HG03521 (cell line): Measurements from ENCODE around the gene AFAP1L1.

ENCODE experiments used
- ATAC-seq: cut with Tn5 transposase; IDR thresholded peaks from one replicate; pipeline ENCODE4 v1.9.1; 2021; ENCODE audit warnings: mild to moderate bottlenecking, moderate library complexity; ENCODE audit not compliant: unreplicated experiment

Gene AFAP1L1

DNA sequence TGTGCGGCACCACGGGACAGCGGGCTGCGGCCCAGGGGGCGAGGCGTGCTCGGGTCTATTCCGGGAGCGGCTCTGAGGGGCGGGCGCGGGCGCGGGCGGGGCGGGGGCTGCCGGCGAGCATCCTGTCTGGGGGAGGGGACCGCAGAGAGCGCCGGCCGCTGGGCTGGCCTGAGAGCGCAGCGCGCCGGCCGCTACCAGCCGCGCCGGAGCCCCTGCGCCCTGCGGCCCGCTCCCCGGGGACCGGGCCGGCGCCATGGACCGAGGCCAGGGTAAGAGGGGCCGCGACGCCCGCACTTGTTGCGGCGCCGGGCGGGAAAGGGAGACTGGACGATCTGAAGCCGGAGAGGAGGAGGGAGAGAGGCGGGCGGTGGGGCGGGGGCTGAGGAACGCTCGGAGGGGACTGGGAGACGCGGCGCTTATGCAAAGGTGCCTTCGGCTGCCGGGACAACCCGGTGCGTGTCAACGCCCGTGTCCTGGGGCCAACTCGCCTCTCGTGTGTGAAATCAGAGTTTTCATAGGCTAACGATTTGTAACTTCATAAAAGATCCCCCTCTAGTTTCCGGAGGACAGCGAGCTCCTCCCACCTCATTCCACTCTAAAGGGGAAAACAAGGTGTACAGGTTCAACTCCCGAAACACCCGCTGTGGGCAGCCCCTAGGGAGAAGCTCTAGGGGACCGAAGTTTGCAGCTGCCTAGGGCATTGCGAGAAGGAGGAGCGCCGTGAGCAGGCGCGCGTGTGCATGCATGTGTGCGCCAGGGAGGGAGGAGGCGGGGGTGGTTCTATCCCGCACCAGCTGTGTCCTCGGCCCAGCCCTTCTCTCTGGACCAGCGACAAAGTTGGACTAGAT lies at the start of gene AFAP1L1:
Gene AFAP1L1, plus strand, starts transcription at position 144 of the 848 bp plus-strand sequence. Its CDS starts 110 bp downstream, at position 254.
- no peak for ATAC-seq

DNA sequence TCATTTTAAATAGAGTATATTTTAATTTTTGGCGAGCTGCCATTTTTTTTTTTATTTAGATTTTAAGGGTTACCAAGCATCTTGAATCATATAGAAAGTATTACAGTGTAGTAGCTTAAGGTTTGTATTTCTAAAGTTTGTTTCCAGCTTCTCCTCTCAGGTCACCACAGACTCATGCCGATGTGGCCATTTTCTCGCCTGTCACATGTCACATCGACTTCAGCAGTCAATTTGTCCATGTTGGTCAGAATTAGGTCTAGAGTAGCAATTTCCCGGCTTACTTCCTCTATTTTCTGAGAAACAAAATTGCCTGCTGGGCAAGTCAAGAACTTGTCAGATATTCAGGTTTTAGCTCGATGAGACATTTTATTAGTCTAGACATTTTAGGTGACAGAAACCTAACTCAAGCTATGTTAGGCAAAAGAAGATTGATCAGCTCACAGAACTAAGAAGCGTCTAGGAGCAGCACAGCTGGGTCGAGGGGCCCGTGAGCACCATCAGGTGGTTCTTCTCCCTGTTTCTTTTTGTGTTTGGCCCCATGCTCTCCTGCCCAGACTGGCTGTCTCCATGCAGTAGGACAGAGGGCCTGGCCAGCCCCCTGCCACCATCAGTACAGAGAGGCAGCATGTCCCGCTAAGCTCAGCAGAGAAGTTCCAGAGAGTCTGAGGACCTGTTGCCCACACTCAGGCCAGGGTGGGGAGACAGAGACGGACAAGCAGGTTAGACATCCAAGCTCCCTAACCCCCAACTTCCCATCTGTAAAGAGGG lies 48.4 kb upstream of the AFAP1L1 start:
- no peak for ATAC-seq

DNA sequence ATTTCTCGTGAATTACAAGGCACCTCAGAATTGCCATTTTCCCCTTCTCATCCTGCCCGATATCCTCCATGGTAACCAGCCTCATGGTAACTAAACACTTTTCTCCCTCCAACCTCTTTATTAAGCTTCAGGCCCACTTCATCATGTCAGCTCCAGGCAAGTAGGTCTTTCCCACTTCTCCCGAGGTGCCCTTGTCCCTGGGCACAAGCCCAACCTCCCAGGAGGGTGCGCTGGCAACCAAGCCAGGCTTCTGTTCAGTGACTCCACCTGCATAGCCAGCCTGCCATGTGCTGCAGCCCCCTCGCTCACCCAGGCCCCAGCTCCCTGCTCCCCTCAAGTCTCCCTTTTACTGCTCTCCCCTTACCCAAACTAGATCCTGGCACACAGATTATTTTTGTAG lies 47.4 kb upstream of the AFAP1L1 start:
- no peak for ATAC-seq

DNA sequence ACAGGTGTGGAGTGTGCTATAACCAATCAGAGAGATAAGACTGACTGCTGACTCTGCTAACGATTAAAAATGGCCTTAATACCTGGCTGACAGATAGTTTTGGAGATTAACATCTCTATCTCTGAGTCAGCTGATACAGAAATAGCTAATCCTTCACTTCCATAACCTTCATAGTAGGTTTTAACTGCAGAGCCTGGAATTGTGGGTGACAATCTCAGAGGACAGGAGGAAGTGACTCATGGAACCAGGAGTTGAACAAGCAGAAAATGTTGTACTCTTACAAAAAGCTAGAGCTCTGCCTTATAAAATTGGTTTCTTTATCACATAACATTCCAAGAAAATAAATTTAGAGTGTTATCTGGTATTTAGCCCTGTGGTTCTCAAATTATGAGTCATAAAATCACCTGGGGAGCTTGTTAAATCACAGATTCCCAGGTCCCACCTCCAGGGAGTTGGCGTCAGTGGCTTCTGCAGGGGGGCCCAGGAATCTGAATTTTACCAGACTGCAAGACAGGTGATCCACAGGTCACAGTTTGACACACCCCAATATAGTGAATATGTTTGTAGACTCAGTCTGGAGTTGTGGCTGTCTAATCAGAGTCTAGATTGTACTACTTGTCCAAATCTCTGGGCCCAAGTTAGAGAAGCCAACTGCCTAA lies 44.4 kb upstream of the AFAP1L1 start:
- no peak for ATAC-seq

DNA sequence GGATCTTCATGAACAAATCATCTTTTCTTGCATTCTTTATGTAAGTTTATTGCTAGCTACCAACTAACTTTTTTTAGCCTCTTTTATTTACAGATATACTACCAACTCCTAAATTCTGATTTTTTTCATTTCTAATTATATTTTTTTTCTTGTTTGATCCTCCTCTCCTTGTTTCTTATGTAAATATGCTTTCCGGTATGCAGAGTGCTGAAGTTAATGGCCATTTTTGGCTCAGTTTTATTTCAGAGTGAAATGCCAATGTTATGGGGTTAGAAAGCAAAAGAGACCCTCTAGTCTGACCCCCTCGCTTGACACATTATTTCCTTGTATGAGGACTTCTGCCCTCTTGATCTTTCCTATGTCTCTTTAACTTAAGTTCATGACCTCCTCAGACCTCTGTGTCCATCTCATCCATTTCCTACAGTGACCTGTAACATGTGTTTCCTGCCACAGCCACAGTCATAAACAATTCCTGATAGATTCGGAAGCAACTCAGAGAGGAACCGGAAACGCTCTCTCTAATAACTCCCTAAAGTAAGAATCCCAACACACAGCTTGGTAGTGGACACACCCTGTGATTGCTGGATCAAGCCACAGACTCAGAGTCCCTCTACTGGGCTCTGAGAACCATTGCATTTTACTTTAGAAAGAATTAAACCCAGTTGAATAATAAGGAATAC lies 42.9 kb upstream of the AFAP1L1 start:
- no peak for ATAC-seq

DNA sequence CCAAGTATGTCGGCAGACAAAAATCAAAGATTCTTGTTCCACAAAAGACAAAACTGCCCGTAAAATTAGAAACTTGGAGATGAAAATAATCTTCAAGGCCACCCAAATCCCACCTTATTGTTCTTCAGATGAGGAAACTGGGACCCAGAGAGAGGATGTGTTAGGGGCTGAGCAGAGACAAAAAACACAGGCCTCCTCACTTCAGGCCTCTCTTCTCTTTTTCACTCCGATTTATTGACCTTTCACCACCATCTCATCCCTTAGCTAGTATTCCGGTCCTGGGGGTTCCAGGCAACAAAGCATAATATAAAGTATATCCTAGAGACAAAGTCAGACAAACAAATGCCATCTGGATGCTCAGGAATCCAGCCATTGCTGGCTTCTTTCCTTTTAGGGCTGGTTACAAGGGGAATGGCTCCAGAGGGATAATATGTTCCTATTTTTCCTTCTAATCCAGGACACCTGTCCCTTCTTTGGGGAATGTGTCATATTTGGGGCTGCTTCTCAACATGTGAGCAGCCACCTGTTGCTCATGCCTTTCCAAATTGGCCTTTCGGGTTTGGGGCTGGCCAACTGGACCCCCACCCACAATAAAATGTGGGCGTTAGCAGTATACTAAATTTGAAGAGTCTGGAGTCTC lies 42.2 kb upstream of the AFAP1L1 start:
- no peak for ATAC-seq

DNA sequence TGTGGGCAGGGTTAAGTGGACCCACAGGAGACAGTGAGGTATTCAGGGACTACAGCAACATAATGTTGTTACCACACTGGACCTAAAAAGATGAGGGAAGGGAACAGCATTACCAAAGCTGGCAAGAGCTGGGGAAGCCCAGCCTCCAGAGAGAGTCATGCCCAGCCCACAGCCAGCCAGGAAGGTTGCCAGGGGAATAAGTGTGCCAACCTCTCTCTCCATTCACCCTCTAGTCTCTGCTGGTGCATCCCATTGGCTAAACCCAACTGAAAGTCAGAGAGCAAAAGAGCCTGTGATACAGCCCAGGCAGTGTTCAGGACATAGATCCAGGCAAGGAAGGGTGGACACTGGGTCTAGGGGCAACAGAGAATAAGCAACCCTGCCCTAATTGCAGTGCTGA lies 35.8 kb upstream of the AFAP1L1 start:
- no peak for ATAC-seq

DNA sequence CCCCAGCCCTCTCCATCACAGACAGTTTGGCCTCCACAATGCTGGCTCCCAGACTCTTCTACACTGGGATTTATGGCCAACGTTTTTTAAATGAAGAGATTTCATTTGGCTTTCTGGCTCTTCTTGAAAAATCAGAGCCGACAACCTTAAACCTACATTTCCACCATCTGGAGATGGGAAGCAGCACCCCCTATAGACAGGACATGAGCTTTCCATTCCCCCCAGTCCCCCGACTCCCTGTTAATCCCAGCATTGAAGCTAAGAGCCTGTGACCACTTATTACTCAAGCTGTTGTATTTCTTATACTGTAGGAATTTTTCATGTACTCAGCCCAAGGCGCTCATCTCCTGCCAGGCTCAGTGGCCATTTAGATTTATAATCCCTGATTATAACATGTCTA lies 34.0 kb upstream of the AFAP1L1 start:
- no peak for ATAC-seq

DNA sequence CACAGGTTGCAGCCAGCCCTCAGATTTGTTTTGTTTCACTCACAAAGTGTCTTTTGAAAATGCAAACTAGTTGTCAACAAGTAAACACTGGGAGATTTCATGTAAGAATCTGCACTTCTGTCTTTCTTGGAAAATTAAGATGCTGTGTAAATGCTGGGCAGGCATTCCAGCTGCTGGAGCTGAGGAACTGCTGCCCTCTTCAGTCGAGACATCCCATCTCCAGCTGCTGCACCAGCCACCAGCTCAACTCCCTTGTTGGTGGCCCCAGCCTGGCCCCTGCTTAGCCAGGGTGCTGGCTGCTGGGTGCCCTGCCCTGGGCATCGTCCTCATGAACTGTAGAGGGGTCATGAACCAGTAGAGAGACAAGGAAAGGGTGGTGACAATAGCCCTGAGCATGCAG lies 33.1 kb upstream of the AFAP1L1 start:
- ATAC-seq, result no peak

DNA sequence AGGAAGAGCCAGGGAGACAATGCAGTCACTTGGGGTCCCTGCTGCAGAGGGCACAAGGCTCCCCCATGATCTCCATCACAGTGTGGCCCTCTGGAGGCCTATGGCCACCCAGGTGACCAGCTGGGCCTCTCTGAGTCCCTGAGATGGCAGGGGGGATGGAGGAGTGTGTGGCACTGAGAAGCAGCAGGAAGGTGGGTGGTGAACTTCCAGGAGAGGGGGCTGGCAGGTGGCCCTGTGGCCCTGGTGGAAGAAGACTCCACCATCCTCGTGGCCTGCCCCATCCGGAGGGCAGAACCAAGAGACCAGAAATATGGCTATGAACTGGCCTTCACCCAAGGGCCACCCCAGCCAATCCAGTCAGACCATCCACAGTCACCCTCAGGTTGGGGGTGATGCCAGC lies 31.7 kb upstream of the AFAP1L1 start:
- no peak for ATAC-seq

DNA sequence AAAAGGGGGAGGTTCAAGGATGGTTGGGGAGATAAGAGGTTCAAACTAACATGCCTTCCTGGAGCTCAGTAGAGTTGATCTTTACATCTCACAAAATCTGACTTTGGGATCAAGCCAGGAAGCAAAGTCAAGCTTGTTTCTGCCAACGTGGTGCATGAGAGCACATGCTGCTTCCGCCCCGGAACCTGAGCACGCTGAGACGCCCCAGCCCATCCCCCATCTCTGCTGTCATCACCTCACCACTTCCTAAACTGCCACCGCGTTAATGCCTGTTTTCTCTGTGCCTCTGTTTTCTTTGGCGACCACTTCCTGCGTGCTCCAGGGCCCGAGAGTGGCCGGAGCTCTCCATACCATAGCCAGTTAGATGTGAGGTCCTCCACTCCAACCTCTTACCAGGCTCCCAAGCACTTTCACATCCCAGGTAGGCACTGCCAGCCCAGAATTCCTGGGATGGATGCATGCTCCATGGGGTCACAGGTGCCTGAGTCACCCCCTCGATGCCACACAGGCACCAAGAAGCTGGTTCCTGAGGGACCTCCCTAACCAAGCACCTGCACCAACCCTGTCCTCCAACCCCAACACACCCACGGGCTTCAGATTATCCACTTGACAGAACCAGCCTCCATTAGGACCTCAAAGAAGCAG lies 31.2 kb upstream of the AFAP1L1 start:
- ATAC-seq, result no peak

DNA sequence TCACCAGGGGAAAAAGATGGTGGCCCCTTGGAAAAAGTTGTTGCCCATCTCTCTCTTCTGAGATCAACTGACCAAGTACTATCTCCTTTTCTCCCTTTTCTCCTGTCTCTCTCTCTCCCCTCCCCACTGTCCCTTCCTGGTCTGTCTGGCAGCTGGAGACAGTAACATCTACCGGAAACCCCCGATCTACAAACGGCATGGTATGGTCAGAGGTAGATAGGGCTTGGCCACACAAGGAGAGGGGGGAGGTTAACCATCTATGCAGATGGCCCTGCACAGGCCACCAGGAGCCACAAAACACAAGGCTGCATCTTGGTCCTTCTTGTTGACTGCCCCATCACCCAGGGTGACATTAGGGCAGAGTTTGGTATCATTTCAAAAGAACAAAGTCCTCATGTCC lies 29.3 kb upstream of the AFAP1L1 start:
- ATAC-seq, result no peak

DNA sequence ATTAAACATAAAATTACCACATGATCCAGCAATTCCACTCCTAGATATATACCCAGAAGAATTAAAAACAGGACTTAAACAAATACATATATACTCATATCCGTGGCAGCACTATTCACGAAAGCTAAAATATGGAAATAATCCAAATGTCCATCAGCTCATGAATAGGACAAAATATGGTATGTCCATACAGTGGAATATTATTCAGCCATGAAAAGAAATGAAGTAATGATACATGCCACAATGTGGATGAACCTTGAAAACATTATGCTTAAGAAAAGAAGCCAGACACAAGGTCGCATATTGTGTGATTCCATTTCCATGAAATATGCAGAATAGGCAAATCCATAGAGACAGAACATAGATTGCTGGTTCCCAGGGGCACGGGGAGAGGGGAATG lies 24.8 kb upstream of the AFAP1L1 start:
- ATAC-seq, result no peak

DNA sequence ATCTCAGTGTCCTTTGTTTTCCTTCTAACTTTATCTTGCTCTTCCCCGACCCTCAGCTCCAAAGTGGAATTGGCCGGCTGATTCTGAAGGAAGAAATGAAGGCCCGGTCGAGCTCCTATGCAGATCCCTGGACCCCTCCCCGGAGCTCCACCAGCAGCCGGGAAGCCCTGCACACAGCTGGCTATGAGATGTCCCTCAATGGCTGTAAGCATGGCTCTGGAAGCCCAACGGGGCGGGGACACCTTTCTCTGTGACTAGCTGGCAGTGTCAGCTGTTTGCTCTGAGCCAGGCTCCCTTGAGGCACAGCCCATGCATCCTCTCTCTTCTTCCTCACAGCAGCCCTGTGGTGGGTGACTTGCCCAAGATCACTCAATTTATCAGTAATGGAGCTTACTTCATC lies 23.9 kb upstream of the AFAP1L1 start:
- ATAC-seq, result no peak

DNA sequence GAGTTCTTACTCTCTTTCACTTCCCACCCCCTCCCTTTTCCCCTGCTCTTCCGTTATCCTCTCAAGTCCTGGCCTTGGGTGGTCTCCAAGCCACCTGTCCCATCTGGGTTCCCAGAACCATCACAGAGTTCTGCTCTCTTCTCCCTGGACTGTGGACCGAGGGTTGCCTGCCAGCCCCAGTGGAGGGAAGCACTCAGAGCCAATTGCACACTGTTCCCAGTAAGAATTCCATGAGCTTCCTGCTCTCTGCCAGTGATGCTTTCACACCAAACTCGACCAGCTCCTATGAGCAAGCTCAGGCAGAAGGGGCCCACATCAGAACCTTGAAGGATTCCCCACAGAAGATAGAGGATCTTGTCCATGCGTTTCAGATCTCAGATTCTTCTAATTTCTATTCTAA lies 20.1 kb upstream of the AFAP1L1 start:
- ATAC-seq, result no peak

DNA sequence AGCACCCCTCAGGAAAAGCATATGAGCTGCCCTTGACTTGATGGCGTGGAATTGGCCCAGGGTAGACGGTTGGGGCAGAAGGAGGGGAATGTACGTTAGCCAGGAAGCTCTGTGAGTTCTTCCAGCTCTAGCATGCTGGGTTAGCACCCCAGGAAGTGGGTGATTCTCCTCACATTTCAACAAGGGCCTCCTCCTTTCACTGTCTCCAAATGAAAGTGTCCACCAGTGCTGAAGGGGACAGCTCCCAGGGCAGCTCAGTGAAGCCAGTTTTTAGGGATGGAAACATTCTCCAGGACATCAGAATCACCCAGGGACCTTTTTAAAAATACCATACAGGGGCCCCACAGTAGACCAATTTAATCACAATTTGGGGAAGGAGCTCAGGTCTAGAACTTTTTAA lies 17.2 kb upstream of the AFAP1L1 start:
- ATAC-seq, result no peak

DNA sequence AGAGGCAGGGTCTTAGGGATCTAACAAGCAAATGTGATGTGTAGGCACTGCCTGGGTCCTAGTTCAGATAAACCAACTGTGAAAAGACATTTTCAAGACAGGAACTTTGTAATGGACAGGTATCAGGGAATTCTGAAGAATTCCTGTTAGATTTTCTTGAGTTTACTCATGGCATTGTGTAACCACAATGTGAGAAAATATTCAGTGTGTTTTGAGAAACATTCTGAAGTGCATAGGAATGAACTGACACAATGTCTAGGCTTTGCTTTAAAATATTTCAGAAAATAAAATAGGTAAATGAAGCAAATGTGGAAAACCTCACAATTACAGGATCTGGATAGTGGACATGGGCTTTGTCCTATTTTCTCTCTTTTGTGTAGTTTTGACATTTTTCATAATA lies 15.2 kb upstream of the AFAP1L1 start:
- ATAC-seq, result no peak

DNA sequence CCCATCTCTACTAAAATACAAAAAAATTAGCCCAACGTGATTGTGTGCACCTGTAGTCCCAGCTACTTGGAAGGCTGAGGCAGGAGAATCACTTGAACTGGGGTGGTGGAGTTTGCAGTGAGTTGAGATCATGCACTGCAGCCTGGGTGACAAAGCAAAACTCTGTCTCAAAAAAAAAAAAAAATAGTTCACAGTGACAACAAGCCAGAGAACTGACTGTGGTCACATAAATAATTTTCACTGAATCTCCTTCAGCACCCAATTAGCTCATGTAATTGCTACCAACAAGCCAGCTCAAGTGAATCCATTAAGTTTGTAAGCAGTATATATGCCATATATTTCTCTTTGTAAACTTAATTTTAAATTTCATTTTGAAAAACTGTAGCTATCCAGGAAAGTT lies 14.5 kb upstream of the AFAP1L1 start:
- ATAC-seq, result no peak

DNA sequence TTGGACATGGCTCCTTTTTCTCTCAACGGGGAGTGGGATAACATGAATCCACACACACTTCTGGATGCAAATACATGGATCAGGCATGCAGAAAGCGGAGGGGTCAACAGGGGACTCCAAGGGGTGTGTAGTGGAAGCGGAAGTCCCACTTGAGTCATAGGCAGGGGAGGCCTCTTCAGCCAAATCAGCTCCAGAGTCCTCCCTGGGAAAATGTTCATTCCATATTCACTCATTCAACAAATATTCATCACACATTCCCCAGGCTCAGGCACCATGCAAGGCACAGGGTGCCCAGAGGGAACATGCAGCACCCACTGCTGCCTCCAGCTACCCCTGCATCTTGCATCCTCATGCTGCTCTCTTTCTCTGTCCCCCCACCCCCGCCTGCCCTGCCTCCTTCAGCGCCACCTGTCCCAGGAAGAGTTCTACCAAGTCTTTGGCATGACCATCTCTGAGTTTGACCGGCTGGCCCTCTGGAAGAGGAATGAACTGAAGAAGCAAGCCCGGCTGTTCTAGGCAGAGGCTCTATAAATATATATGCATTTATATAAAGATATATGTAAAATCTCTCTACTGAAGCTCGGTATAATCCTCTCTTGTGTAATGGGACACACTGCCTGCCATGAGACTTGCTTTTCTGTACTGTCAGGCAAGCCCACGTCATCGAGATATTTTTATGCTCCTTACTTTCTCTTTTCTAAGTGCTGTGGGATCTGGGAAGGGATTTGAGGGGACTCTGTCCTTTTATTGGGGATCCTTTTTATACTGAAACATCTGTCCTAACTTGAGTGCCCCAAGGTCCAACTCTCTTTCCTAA lies 13.6 kb upstream of the AFAP1L1 start:
- no peak for ATAC-seq
